Globus pallidus (tissue), 1 donor: Measurements from ENCODE around the gene JAKMIP1.

Experiments
- DNase-seq: peaks from one replicate; pipeline ENCODE4 v3.0.0-alpha.2; 2015; ENCODE audit warnings: low spot score

Gene JAKMIP1

DNA sequence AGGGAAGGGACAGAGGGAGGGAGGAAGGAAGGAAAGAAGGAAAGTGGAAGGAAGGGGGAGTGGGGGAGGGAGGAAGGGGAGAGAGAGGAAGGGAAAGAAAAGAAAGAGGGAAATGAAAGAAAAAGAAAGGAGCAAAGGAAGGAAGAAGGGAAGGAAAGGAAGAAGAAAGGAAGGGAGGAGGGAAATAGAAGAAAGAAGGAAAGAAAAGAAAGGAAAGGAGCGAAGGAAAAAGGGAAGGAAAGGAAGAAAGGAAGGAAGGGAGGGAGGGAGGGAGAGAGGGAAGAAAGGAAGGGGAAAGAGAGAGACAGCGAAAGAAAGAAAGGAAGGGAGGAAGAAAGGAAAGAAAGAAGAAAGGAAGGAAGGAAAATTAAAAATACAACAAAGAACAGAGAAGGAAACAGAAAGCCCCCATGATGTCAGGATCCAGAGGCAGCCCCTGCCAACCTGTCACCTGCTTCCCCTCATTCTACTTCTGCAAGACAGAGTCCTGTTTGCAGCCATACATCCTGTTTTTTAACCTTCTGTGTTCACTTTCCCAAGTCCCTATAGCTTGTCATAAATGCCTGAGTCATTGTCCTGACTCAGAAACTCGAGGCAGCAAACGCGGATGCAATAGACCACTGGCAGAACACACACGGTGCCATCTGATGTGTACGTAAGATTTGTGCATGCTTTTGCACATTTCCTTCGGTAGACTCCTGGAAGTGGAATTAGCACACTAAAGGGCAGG, 105.2 kb downstream of the JAKMIP1 start:
- no peak for DNase-seq

DNA sequence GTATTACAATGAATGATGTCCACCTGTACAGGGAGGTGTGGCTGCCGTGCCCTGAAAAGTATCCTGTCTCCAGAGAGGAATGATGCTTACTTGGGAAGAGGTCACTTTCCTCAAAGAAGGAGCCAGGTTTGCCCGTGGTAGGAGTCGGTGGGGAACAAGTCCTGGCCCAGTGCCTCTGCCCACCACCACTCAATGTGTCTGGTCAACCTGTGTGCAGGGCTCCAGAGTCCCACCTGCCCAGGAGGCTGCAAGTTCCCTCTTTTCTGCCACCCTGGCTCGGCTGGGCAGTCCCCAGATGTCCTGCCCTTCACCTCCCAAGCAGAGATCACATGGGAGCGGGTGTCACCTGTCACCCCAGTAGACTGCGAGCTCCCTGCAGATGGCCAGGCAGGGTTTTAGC, 106.7 kb downstream of the JAKMIP1 start:
- DNase-seq, result no peak

DNA sequence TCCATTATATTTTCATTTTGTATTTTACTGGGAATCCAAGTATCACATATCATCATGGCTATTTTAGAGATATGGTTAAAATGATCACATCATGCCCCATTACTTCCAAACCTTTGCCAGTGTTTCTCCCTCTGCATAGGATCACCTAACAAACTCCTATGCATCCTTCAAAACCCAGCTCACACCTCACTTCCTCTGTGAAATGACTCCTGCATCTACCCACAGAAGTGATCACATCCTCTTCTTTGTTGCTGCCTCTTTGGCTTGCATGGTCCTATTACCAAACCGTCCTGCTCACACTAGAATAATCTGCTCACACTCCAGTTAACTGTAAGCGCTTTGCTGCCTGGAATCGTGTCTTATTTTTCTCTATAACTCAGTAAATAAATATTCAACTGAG, 107.4 kb downstream of the JAKMIP1 start:
- no peak for DNase-seq

DNA sequence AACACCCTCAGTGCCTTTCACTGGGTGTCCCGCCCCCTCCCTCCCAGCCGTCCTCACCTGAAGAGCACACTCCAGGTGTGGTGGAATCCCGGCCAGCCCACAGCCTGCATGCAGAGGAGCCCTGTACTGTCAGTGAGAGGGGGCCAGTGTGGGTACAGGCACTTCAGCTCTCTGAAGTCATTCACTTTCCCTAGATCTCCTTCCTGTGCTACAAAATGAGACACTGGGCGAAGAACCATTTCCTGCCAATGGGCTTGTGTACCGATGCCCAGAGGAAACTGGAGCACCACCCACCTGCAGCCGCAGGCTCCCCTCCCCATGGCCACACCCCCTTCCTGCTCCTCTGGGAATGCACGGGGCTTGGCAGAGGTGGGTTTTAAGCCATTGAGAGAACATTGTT, 108.2 kb downstream of the JAKMIP1 start:
- DNase-seq, result no peak

DNA sequence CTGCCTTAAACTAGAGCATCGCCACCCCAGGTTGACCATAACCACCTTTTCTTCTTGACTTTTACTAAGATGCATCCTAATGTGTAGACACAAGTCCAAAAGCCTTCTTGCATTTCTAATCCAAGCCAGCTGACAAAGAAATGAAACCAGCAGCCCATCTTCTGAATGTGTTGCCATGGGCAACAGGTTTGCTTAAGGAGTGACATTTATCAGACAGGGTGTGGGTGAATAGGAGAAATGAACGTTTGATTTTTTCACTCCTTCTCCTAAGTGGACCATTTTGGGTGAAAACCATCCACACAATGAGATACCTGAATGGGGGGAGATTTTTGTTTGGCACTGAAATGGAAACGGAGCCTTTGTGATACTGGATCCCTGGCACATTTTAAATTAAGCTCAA, 109.4 kb downstream of the JAKMIP1 start:
- no peak for DNase-seq

DNA sequence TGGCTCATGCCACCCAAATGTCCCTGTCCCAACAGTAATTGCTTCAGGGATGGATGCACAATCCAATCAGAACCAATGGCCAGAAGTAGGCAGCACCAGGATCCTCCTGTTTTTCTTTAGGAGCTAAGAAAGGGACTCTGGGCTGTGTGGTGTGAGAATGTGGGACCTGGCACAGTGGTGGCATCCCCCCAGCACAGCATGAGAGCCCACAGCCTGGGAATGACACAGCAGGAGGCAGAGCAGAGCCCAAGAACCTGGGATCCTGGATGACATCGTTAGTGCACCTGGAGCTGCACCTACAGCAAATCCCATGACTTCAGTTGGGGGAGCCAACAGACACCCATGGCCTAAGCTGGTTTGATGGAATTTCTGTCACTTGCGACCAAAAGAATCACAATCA, 111.4 kb downstream of the JAKMIP1 start:
- DNase-seq, result no peak

DNA sequence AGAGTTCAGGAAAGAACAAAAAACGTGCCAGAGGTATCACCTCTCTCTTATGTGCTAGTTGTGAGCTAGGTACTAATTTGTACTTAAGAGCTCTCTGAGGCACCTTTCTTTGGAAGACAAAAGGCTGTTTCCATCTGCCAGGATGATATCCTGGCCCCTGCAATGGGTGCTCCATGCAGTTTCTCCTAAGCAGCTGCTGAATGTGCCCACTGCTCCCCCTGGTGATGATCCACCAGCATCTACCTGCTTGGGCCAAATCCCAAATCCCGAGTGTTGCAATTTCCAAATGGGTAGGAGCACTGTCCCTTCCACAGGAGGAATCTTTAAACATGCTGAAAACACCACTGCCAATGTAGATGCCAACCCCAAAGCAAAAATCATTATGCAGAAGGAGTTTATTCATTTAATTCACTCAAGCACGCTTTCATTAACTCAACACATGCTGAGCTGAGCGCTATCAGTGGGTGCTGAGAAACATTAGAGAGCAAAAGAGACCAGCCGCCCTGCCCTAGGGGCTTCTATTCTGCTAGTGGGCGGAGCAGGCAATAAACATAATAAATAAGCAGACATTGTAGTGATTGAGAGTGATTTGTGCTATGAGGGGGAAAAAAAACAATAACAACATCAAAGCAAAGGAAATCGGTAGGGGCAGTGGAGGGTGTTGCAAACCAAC, 112.5 kb downstream of the JAKMIP1 start:
- peak; percentile 23 for DNase-seq

DNA sequence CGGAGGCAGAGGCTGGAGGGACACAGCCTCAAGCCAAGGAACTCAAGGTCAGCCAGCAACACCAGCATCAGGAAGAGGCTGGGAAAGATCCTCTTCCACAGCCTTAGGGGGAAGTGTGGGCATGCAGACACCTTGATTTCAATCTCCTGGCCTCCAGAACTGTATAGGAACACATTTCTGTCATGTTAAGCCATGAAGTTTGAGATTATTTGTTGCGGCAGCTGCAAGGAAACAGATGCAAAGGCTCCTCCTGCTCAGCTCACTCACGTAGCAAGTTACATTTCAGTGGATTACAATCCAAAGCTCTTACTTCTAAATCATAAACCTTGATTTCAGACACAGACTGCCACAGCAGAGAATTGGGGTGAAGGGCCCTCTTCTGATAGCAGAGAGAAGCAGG, 113.5 kb downstream of the JAKMIP1 start:
- no peak for DNase-seq

DNA sequence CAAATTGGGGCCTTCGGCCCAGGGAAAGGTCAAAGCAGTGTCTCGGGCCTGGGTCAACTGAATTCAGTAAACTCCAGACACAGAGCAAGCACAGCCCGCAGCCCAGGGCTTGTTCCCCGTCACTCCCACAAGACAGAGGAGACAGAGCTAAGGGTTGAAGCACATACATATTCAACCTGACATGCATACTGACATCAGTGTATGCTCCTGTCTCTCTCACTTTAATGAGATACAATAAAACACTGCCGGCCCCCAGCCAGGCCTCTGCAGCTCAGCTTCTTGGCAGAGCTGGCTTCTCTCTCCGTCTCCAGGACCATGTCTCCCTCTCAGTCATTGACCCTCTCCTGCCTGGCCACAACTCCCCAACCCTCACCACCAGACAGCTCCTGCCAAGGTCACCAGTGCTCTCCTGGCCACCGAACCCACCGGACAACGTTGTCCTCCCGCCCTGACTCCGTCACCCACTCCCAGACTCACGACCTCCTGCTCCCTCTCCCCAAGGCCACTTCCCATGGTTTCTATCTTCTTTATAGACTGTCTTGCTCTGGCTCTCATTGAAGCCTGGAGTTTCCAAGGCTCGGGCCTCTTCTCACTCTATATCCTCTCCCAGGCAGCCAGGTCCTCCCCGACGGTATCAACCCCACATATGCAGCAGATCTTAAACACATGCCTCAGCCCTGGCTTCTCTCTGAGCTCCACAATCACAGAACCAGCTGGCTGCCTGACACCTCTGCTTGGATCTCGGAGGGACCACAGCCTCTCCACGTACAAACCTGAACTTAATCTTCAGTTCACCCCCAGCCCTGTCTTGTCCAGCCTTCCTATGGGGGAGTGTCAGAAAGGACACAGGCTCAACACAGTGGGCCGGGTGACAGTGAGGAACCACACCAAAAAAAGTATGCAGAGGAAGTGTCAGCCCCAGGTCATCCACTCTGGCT, 114.4 kb downstream of the JAKMIP1 start:
- DNase-seq, result no peak

DNA sequence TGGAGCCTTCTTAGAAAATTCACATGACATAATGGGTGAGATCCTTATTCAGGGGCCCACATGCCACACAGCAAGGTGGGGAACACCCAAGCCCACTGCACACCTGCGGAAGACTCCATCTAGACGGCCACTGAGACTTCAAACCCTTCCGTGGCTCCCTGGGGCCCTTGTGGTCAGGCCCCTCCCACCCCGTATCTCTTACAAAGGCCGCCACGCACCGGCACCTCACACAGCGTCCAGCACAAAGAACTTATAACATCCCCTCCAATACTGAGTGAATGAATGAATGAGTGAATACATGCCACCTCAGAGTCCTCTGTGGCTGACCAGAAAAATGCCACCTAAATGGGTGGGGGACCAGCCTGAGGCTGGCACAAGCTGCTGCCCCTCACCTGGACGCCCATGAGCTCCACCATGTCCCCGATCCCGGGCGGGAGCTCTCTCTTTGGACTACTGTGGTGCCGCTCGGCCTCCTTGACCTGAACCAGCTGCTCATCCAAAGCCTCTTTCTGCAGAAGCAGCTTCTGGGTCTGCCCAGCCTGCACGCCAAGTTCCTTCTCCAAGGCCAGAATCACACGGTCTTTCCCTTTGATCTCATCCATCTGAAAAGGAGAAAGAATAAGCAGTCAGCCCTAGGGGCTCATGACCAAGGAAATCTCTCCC, 115.2 kb downstream of the JAKMIP1 start:
- DNase-seq, result no peak

DNA sequence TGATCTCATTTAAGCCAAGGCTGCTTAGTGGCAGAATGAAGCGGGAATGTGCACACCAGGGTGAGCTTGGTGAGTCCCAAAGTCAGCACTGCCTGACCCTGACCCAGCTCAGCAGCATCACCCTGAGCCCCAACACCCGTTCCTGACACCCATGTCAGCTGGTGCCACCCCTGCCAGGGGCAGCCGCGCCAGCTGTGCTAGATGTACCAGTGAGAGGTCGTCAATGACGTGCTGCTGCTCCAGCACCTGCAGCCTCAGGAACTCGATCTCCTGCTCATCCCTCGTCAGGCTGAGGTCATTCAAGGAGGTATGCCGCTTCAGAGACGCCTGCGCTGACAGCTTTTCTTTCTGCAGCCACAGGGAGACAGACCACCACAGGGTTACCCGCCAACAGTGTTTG, 120.4 kb downstream of the JAKMIP1 start:
- no peak for DNase-seq

DNA sequence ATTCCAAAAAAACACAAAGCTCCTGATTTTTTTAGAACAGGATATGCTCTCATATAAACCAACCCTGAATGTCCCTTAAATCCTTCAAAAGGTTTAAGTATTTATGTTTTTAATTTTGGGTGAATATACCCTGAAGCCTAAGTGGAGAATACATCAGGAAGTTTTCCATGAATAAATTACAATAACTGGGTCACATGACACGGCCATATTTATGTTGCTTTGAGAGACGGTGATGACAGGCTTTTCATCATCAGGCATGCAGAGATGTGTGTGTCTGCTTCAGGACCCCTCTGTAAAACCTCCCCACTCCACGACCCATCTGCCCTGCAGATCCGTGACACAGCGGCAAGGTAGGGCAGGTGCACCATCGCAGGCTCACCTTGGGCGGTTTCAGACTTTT, 121.8 kb downstream of the JAKMIP1 start:
- no peak for DNase-seq

DNA sequence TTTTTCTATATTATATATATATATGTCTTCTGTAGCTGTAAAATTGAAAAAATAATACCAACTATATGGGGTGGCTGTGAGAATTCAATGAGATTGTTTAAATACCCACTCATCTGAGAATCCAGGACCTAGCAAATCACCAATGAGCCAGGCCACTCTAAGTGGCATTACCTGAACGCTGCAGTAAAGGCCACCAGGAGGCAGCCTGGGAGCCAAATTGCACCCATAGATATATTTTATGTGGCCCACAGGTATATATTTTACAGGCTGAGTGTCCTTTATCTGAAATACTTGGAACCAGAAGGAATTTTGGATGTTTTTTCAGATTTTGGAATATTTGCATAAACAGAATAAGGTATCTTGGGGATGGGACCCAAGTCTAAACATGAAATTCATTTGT, 124.0 kb downstream of the JAKMIP1 start:
- DNase-seq, result no peak

DNA sequence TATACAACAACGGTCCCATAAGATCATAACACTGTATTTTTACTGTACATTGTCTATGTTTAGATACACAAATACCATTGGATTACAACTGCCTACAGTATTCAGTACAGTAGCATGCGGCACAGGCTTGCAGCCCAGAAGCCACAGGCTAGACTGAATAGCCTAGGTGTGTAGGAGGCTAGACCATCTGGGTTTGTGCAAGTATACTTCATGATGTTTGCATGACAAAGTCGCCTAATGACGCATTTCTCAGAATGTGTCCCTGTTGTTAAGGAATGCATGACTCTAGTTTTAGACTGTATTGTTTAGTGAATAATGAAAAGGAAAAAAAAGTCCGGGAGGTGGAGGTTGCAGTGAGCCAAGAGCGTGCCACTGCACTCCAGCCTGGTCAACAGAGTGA, 125.6 kb downstream of the JAKMIP1 start:
- DNase-seq, result no peak

DNA sequence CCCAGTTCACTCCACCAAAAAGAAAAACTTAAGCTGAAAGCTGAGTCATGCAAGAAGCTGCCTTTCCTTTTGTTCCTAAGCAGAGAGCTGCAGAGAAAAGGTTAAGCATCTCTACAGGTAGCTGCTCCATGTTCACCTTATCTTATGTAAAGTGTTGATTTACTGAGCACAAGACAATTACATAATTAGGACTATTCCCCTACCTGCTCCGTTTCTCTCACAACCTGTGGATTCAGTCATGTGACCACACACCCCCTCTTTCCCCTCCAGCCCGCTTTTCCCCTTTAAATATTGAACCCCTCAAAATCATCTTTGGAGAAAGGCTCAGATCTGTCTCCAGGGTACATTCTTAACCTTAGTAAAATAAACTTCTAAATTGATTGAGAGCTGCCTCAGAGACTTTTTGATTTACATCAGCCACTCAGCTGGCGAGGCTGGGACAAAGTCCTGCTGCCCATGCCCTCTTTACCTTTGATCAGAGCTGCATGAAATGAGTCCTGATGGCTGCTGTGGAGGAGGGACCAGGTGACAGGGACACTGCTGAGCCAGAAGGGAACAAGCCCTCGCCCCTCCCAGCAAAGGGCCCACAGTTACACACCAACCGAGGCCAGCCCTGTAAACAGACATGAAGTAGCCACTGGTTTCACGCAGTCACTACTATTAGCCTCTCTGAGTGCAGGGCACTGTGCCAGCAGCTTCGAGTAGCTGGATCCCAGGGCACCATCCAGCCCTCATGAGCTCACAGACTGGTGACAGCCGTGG, 128.2 kb downstream of the JAKMIP1 start:
- peak; percentile 14 for DNase-seq

DNA sequence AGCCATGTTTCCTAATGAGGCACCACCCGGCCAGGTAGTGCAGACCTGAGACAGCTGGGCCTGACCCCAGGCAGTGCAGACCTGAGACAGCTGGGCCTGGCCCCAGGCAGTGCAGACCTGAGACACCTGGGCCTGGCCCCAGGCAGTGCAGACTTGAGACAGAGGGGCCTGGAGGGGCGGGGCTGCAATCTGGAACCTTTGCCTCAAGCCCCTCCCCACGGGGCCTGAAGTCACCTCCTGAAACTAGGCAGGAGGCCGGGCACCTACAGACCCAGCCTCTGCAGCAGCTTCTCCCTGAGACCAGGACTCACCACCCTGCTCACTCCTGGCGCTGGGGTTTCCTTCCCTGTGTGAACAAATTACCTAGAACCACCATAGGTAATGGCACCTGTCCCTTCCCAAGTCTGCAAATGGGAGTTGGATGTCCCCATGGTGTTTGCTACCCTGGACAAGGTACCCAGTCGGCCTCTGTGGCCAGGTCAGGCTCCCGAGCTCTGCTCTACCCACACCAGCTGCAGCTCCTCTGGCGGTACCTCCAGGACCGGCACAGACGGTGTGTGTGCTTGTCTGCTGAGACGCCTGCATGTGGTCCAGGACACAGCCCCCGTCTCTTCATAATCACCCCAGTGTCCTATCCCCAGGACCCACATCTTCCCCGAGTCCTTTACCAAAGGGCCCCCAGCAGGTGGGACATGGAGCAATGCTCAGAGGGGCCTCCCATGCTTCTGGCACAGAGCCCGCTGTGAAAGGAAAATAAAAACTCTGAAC, 129.0 kb downstream of the JAKMIP1 start:
- DNase-seq, result no peak

DNA sequence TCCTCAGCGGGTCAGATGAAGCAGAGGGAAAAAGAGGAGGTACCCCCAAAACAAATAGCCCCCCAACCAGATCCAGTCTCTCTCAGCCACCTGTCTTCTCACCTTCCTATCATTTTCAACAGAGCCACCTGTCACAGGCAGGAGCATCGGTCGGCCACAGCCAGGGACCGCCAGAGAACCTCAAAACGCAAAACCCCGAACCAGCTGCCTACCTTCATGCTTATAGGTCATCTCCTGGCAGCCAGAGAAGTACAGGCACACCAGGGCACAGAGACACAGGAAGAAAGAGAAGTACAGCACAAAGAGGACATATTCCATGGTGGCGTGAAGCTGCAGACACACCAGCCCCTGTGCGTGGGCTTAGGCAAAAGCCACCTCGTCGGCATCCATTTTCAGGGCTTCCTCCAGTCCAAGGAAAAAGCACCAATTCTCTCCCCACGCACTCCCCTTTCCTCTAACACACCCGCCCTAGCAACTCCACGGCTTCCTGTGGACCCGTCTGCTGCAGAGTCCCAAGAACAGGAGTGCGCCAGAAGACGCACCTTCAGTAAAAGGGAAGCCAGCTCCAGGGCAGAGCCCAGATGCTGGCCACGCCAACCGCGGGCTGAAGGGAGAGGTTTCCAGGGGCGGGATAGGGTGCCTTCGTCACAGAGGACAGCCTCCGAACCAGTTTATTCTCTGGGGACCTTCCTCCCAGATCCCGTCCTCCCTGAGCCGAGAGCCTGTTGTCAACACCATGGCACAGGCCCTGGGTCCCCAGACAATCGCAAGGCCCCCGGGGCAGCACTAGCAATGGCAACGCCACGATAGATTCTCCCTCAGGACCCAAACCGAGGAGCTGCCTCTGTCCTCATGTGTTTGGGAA, 130.3 kb downstream of the JAKMIP1 start:
- DNase-seq, result no peak

DNA sequence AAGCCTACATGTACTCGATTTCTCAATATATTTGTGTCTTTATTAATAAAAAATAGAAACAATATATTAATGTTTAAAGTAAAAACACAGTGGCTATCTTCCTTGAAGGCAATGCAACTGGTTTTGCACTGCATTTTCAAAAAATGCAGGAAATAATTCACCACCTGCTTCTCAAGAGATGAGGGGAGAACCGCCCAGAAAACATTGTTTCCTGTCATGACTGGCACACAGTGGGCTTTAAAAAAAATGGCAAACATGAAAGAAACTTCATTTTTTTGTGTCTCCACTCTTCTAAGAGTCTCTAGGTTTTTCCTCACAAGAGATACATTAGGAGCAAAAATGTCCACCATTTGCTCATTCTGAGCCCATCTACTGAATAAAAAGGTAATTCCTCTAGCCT, 131.4 kb downstream of the JAKMIP1 start:
- DNase-seq, result no peak

DNA sequence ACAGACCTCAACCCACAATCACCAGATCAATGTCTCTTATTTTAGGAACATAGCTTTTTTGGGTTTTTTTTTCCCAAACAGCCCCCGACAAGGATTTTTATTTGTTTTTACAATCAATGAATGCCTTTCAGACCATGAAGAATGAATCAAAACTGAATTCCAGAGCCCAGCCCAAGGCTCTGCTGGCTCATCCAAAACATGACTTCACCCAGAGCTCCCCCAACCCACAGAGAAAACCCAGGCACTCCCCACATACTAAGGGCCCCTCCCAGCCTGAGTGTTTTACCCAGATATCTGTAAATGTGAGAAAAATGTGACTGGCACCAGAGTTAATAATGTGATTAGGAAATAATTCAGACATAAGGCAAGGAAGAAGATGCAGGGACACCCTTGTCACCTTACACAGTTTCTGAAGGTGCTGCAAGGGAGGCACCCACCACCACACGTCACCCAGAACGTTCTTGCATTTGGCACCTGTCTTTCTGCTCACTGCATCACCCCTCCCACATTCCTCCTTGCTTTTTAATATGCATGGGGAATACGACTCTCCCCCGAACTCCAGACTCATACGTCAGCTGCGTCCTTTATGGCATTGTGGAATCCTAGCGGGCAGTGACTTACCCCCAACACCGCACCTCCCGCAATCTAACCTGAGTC, 134.3 kb downstream of the JAKMIP1 start:
- no peak for DNase-seq
